GM21526 (cell line): Measurements from ENCODE around the gene NEURL2.

Experiments used
- ATAC-seq: cut with Tn5 transposase; IDR thresholded peaks from one replicate; pipeline ENCODE4 v1.9.1; 2021; ENCODE audit warnings: moderate library complexity; ENCODE audit not compliant: unreplicated experiment, low FRiP score

The NEURL2 gene

GRCh38 chr20:45920462-45921336 is 29.7 kb upstream of the NEURL2 start:
- ATAC-seq: no peak

- ATAC-seq: no peak
Measured at GRCh38 chr20:45919542-45920399, 28.8 kb upstream of the NEURL2 start.

DNA sequence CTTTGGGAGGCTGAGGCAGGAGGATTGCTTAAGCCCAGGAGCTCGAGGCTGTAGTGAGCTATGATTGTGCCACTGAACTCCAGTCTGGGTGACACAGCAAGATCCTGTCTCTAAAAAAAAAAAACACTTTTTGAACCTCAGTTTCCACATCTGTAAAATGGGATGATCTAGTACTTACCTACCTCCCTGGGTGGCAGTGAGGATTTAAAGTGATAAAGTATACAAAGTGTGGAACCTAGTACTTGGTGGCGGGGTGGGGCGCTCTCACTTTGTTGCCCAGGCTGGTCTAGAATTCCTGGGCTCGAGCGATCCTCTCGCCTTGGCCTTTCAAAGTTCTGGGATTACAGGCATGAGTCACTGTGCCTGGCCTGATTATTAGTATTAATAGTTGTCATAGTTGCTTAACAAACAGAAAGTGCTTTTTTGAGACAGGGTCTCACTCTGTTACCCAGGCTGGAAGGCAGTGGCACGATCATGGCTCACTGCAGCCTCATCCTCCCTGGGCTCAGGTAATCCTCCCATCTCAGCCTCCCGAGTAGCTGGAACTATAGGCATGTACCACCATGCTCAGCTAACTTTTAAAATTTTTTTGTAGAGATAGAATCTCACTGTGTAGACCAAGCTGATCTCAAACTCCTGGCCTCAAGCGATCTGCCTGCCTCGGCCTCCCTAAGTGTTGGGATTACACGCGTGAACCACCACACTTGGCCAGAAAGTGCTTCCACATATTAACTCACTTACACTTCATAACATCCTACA is 27.9 kb upstream of the NEURL2 start:
- no peak for ATAC-seq

GRCh38 chr20:45918182-45918737 is 27.3 kb upstream of the NEURL2 start:
- no peak for ATAC-seq

GRCh38 chr20:45917790-45918141 is 26.8 kb upstream of the NEURL2 start:
- no peak for ATAC-seq

- no peak for ATAC-seq
Measured at GRCh38 chr20:45913116-45913515, 22.1 kb upstream of the NEURL2 start.

DNA sequence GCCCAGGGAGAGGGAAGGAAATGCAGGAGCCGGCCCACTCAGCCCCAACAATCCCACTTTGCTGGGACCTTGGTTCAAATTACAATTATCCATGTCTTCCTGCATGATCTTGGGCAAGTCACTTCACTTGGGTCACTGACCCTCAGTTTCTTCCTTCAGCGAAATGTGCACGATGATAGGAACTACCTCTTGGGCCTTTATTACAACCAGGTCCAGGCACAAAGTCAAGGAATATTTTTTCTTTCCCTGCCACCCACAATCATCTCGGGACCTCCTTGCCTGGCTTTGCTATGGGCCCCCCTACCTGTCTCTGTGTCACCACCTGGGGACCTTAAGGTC is 21.3 kb upstream of the NEURL2 start:
- no peak for ATAC-seq

- no peak for ATAC-seq
Measured at GRCh38 chr20:45911486-45912343, 20.7 kb upstream of the NEURL2 start, which contains the start of gene PLTP. Gene PLTP, minus strand, starts transcription at chr20:45912155. Its CDS starts 703 bp downstream, at chr20:45911452.

- ATAC-seq: peak; percentile 87
Measured at GRCh38 chr20:45910670-45911485, 19.9 kb upstream of the NEURL2 start.

DNA sequence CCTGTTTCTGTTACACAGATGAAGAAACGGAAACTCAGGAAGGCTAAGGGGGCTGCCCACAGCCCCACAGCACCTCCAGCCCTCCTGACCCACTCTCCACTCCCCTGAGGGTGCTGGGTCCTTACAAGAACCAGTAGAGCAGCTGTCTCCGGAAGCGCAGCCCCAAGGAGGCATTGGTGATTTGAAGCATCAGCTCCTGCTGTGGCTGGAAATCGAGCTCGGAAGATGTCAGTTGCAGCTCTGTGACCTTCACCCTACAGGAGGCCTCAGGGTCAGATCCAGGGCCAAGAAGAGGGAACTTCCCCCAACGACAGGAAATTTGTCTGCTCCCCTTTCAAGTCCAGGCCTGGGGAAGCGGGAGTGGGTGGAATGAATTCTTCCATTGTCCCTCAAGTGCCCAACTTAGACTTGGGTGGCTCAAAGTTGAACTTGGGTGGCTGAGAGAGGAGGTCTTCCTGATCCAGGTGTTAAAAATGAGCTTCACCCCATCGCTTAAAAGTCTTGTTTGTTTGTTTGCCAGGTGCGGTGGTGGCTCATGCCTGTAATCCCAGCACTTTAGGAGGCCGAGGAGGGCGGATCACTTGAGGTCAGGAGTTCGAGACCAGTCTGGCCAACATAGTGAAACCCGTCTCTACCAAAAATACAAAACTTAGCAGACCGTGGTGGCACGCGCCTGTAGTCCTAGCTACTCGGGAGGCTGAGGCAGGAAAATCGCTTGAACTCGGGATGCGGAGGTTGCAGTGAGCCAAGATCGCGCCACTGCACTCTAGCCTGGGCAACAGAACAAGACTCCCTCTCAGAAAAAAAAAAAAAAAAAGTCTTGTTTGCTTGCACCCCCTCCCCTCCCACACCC is 19.0 kb upstream of the NEURL2 start:
- no peak for ATAC-seq

- no peak for ATAC-seq
Measured at GRCh38 chr20:45909336-45909808, 18.4 kb upstream of the NEURL2 start.

GRCh38 chr20:45908084-45908483 is 17.1 kb upstream of the NEURL2 start:
- ATAC-seq: no peak

DNA sequence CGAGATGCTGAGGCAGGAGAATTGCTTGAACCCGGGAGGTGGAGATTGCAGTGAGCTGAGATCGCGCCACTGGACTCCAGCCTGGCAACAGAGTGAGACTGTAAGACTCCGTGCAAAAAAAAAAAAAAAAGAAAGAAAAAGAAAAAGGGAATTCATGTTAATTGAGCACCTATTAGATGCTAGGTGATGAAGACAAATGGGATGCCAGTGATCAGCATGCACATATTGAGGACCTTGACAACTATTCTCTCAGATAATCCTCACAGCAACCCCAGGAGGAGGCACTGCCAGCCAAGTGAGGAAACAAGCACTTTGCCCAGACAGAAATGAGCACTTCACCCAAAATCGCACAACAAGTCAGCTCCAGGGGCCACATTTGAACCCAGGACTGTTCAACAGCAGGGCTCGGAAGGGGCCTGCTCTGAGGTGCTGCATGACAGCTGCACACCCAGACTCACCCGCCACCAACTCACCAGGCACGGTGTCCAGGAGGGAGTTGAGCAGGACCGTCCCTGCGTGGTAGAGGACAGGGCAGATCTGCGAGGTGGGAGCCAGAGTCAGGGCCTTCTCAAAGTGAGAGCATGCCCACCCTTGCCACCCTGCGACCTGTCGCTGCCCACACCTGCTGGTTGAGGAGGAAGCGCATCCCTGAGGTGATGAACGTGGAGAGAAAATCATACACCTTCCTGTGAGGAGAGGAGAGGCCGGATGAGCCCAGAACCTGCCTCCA is 16.4 kb upstream of the NEURL2 start:
- no peak for ATAC-seq

DNA sequence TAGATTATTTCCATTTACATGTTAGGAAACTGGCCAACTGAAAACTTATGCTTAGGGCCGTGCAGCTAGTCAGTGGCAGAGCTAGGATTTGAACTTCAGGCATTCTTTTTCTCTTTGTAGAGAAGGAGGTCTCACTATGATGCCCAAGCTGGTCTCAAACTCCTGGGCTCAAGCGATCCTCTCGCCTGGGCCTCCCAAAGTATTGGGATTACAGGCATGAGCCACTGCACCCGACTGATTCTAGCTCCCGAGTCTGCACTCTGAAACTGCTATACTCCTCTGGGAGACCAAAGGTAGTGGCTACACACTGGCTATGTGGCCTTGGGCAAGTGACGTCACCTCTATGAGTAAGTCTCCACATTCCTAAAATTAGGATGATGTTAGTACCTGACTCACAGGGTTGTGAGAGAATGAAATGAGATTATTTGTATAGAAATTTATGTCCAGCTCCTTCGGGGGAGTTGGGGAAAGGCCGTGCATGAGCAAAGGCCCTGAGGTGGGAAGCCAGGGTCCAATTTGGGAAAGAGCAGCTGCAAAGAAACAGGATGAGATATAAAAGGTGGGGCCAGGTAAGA is 14.6 kb upstream of the NEURL2 start:
- ATAC-seq: no peak

GRCh38 chr20:45904583-45905504 is 13.8 kb upstream of the NEURL2 start:
- ATAC-seq: no peak

DNA sequence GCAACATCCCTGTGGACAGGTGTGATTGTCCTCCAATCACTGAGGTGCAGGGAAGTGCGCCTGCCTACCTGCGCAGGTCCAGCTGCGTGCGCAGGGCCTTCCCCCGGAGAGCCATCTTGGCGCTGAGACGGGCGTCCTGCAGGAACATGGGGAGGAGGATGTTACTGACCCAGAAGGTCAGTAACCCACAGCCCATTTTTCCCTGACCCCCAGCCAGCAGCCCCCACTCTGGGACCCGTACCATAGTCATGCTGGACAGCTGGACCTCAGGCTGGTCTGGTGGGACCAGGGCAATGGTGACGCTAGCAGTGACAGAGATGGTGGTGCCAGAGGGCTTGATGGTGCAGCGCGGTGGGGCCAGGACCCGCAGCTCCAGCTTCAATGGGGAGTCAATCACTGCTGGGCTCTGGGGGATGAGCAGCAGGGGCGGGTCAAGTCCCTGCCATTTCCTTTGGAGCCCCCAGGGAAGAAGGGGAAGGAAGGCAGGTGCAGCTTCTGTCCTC is 11.2 kb upstream of the NEURL2 start:
- no peak for ATAC-seq
